ENCODE data around the gene CELF4.

GRCh38 chr18:37529296-37529695, 36.3 kb downstream of the CELF4 start:
- TF ChIP-seq CTCF (IDR thresholded peaks at IDR 0.05 in 2 of 3, conservative IDR thresholded peaks at IDR 0.05 in 1 of 3; ENCODE audit: control insufficient read depth in 2 of 3, extremely low read depth in 1 of 3, insufficient read depth in 1 of 3, low read depth in 3 of 3, low read length in 3 of 3) (no peak), ATF7 (IDR thresholded peaks at IDR 0.05; ENCODE audit: low read depth) (no peak), NFYA (IDR thresholded peaks at IDR 0.05; ENCODE audit: borderline replicate concordance, low read depth, low read length) (no peak), RAD21 (IDR thresholded peaks at IDR 0.05; ENCODE audit: insufficient read depth, low read depth, low read length) (no peak), REST (IDR thresholded peaks at IDR 0.05; ENCODE audit: low read depth, low read length) (no peak), NFYB (IDR thresholded peaks at IDR 0.05; ENCODE audit: insufficient read depth, low read depth, low read length) (no peak), CREM (IDR thresholded peaks at IDR 0.05; ENCODE audit: low read depth) (no peak), POLR2A (IDR thresholded peaks at IDR 0.05; ENCODE audit: low read depth, low read length) (no peak)

Measured in GM12878 (cell line).